Fibroblast of pulmonary artery (primary cell): ENCODE measurements around the gene ACTR3C.
"Not testable (repeated sequence)": the region's sequence is repeated elsewhere in the genome, so short reads cannot be mapped to it uniquely, and the experiment has no call there.

Experiments used
- DNase-seq: peaks from one replicate; pipeline ENCODE4 v3.0.0-alpha.2; 2010; ENCODE audit warnings: low read depth
- H3K4me3 ChIP-seq: replicated peaks from 2 replicates; pipeline ENCODE4 v1.5.1; 2011; ENCODE audit warnings: low read depth, mild to moderate bottlenecking, control low read depth, low read length, moderate library complexity
- CTCF ChIP-seq: IDR thresholded peaks from 2 replicates; pipeline ENCODE4 v1.5.1; 2011; ENCODE audit warnings: mild to moderate bottlenecking, control low read depth, low read length, inconsistent platforms; ENCODE audit errors: missing control alignments

ACTR3C gene

GRCh38 chr7:150311711-150312110 lies 11.6 kb downstream of the ACTR3C start:
- no peak for TF ChIP-seq CTCF
- H3K4me3 ChIP-seq = no peak overlapping the region
- no peak for DNase-seq

- no peak for TF ChIP-seq CTCF
- no peak for DNase-seq
- no peak overlapping the region for H3K4me3 ChIP-seq
Observed at GRCh38 chr7:150311146-150311545, 12.2 kb downstream of the ACTR3C start.

- no peak for DNase-seq
- TF ChIP-seq CTCF = no peak
- H3K4me3 ChIP-seq = no peak overlapping the region
Observed at GRCh38 chr7:150308575-150308974, 14.8 kb downstream of the ACTR3C start.

GRCh38 chr7:150307904-150308303 lies 15.4 kb downstream of the ACTR3C start:
- no peak overlapping the region for H3K4me3 ChIP-seq
- no peak for TF ChIP-seq CTCF
- no peak for DNase-seq

- DNase-seq = no peak
- no peak overlapping the region for H3K4me3 ChIP-seq
- TF ChIP-seq CTCF = no peak
Observed at GRCh38 chr7:150307129-150307528, 16.2 kb downstream of the ACTR3C start.

GRCh38 chr7:150306377-150306776 lies 17.0 kb downstream of the ACTR3C start:
- not testable (repeated sequence) for DNase-seq, H3K4me3 ChIP-seq

GRCh38 chr7:150305903-150306284 lies 17.5 kb downstream of the ACTR3C start:
- not testable (repeated sequence) for DNase-seq, H3K4me3 ChIP-seq

GRCh38 chr7:150305259-150305902 lies 18.0 kb downstream of the ACTR3C start:
- not testable (repeated sequence) for H3K4me3 ChIP-seq, DNase-seq

- DNase-seq = peak; percentile 23
Observed at GRCh38 chr7:150304499-150305258, 18.7 kb downstream of the ACTR3C start.

GRCh38 chr7:150302908-150303310 lies 20.4 kb downstream of the ACTR3C start:
- DNase-seq = peak; percentile 59
- not testable (repeated sequence) for H3K4me3 ChIP-seq

More at GRCh38 chr7:150304499-150305258, 18.7 kb downstream of the ACTR3C start:
- H3K4me3 ChIP-seq = not testable (repeated sequence)

GRCh38 chr7:150297978-150298377 lies 25.4 kb downstream of the ACTR3C start:
- not testable (repeated sequence) for DNase-seq, H3K4me3 ChIP-seq

GRCh38 chr7:150296802-150297201 lies 26.5 kb downstream of the ACTR3C start:
- DNase-seq, H3K4me3 ChIP-seq: not testable (repeated sequence)

GRCh38 chr7:150295614-150296013 lies 27.7 kb downstream of the ACTR3C start:
- not testable (repeated sequence) for DNase-seq

More at GRCh38 chr7:150295614-150296013, 27.7 kb downstream of the ACTR3C start:
- not testable (repeated sequence) for H3K4me3 ChIP-seq
